Hematopoietic multipotent progenitor cell treated with erythropoietin and hydrocortisone succinate and interleukin-3 and kit ligand, for 4 days (in vitro differentiated cells): ENCODE data around the gene KCND3.

ENCODE experiments used
- DNase-seq: peaks from one replicate; pipeline ENCODE4 v3.0.0-alpha.2; 2015

KCND3 gene

DNA sequence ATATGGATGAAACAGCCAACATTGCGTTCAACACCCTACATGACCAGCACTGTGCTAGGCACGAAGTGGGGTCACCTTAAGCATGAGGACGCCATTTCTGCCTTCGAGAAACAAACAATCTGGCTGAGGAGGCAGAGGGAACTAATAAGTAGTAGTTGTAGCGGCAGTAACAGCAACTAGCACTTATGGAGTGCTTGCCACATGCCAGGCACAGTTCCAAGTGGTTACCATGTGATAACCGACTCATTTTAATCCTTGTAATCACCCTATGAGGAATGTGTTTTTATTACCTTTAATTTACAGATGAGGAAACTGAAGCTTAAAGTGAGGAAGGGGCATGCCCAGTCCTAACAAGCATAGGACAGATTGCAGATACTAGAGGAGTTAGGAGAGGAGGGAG lies 33.7 kb downstream of the KCND3 start:
- DNase-seq = no peak

DNA sequence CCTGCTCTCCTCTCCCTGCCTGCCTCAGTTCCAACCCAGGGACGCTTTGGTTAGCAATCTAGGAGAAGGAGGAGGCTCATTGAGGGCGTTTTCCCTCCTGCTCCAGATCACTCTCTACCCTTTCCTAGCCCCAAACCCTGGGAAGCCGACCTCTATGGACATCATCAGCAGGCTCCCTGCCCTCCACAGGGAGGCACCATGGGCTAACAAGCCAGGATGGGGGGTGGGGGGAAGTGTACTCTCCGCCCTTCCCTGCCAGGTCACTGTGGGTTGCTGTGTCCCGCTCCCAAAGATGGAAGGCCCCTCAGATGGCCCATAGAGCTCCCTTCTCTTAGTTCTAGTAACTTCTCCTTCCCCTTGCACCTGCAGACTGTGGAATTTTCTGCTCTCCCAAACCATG lies 35.7 kb downstream of the KCND3 start:
- DNase-seq = no peak

DNA sequence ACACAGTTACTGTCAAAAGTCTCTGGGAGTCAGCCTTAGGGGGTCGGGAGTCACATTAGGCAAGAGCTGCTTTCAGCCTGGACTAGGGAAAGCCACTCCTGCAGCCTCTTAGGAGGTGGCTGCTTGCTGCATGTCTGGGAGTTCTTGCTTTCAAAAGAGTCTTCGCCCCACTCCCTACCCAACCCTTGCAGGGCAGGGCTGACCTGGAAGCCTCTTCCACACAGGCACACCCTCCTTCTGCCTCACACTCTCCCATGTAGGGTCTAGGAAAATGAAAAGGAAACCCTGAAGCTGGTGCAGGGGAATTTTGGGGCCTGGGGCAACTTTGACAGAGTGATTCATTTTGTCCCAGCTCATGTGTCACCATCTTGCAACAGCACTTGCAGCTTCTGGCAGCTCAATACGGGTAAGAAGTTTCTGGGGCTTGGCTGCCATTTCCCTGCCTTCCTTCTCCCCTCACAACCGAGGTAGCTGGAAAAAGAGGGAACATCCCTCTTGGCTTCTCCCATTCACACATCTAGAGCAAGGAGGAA lies 37.3 kb downstream of the KCND3 start:
- no peak for DNase-seq

DNA sequence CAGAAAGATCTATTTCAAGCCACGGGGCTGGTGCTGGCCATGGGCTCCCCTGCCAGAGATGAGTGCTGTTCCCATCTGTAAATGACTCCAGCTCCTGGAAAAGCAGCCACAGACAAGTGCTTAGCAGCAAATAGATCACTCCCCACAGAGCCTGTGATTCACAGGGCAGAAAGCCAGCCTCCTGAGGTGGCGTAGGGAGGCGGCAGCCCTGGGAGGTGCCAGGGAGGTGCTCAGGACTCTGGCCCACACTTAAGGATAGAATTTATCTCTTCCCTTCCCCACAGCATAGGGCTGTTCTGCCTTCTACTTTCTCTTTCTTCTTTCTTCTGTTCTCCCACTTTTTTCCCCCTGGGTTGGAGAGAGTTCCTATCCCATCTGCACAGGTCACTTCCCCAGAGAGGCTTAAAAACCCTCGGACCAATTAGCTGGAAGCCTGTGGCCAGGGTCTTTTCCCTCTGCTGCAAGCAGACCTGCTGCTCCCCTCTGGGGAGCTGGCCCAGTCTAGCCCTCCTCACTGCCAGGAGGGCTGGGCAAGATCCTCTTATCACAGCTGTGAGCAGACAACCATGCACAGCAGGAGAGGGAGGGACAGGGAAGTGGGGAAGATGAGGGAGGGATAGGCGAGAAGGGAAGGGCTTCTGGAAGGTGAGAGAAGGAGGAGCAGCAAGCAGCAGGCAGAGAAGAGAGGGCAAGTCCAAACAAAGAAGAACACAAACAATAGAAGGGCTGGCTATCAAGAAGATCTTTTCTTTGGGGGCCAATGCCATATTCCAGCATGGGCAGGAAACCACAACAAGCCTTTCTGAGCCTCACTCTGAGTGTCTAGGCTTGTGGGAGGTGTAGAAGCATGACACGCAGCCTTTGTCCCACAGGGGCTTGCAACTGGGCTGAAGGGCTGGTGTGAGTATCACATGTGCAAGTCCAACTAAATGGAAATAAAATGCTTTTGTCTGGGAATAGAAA lies 41.0 kb downstream of the KCND3 start:
- peak; percentile 67 for DNase-seq

DNA sequence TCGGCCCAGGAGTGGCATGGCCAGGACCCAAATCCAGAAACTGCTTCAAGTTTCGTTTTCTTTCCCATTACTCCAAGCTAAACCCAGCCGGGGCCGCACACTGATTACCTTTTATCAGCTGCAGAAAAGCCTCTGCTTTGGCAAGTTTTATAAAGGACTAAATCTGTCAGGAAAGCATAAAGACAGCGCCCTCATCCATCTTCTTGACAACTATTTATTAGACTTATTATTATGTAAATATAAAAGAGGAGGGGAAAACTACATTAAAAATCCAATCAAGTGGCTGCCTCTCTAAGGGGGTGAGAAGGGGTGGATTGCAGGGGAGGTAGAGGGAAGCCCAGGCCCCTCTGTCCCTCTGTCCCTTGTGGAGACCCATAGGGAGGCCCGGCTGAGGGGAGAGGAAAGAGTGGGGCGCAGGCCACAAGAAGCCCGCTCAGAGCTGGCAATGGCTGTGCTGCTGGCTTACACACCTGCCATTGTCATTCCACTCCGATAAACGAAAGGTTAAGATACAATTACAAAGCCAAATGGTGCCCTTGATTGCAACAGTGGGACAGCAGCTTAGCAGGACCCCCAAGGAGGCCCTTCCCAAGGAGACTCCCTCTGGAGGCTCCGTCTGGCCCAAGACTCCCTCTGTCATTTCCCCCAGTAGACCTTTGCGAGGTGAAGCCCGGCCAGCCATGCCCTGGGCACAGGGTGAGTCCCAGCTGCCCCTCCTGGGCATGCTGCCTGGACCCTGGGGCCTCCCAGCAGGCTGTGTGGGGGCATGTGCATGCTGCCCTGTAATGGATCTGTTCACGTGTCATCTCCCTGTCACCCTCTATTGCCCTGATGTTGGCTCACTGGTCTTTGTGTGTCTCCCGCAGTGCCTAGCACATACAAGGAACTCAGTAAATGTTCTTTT lies 45.4 kb downstream of the KCND3 start:
- DNase-seq = no peak

DNA sequence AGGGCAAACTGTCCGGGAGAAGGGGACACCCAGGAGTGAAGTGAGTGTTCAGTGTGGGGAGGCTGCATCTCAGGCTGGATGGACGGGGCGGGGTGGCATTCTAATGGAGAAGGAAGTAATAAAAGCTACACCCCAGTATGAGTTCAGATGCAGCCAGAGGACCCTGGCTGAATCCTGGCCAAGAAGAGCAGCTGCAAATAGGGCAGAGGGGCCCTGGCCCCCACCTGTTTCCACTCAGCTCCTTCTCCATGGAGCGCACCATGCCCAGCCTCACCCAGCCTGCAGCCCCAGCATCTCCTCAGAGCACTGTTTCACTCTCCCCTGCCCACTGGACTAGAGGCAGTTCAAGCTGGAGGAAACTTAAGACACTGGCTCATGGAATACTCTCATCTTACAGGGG lies 46.4 kb downstream of the KCND3 start:
- DNase-seq = no peak

DNA sequence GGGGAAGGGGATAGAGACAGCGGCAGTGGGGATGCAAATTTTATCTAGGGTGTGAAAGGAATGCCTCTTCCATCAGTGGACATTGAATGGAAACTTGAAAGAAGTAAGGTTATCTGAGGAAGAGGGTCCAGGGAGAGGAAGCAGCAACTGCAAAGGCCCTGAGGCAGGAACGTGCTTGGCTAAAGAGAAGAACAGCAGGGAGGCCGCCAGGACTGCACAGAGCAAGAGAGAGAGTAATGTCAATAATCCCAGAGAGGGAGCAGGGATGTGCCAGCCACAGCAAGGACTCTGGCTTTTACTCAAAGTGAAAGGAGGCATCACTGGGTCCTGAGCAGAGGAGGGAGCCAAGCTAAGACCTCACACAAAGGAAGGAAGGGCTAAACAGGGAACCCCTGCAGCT lies 50.9 kb downstream of the KCND3 start:
- no peak for DNase-seq

DNA sequence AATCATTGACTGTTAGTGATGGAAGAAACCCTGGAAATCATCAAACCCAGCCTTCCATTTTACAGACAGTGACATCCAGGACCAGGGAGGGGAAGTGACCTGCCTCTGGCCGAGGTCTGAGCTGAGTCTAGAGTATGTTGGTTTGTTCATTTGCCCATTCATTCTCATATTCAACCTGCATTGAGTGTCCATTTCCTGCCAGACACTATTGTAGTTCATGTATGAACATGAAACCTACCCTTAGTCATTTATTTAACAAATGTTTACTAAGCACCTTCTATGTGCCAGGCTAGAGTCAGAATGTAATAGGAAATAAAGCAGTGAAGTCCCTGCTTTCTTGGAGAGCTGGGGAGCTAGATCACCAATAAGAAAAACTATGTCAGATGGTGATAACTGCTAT lies 51.3 kb downstream of the KCND3 start:
- DNase-seq = no peak

DNA sequence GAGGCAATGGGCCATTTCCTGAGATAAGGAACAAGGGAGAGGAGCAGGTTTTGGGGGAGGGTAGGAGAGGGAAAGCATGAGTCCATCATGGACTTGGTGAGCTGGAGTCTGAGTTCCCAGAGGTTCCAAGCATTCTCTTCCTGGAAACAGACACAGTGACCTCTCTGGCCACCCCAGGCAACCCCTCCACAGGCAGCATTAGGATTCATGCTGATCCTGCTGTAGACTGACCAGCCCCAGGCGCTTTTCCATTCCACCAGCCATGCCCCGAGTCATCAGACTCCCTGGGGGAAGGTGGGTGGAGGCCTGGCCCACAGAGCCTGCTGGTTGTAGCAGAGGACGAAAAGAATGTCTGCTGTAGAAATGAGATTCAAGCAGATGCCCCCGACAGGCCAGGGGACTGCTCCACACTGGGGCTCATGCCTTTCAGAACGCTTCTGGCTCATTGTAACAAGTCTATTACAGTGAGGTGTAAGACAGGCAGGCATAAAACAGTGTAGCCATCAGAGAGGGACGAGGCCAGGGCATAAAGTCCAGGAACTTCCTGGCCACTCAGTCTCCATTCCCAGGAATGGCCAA lies 52.2 kb downstream of the KCND3 start:
- DNase-seq = no peak

DNA sequence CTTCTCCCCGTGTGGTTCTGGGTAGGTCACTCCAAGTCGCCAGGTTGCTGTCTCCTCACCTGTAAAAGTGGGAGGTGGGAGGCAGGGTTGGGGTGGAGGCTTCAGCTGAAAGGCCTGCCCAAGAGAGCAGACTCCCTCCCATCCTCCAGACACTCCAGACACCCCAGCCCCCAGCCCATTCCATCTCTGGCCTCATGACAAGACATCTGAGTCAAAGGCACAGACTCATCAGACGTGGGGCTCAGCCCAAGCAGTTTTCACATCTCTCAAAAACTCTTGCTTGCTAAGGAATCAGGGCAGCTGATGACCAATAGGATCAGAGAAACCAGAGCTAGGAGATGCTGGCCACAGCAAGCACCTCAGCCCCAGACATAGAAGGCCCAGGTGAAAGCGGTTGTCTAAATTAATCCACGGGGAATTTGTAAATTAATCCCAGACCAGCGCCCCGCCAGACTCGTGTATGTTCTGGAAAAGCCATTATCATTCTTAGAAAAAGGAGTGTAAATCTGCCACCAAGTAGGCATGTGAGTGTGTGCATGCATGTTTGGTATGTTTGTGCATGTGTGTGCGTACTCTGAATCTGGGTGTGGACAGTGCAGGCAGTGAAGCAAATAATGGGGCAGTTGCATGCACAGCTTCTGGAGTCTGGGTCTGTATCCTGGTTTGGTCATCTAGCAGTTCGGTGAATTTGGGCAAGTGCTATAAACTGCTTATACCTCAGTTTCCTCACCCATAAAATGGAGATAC lies 55.2 kb downstream of the KCND3 start:
- no peak for DNase-seq

DNA sequence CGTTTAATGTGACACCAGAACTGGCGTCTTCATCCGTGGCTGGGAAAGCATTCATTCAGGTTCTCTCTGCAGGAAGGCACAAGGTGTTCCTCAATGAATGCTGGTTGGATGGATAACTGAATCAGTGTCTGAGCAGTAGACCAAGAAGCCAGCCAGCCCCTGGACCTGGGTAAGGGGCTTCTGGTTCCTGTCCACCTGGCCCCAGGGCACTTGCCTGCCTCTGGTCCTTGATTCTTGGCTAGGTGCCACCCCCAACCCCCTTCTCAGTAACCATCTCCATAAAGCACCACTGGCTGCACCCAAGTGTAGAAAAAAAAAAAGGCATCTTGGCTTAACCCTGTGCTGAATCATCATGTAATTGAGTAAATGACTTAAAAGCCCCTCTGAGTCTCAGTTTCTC lies 59.1 kb downstream of the KCND3 start:
- no peak for DNase-seq

DNA sequence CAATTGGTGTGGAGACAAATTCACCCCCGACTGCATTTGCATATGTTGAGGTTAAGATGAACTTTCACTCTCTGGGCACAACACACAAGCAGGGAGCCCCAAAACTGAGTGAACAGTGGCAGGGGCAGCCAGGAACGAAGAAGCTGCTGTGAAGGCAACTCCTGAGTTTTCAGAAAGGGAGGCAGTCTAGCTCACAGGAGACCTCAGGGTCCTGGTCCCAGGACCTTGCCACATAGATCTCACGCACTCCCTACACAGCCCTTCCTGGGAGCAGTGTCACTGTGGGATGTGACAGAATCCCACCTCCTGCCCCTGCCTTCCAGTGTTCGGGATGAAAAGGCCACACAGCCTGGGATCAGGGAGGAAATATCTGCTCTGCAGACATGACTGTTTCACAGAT lies 60.9 kb downstream of the KCND3 start:
- no peak for DNase-seq

DNA sequence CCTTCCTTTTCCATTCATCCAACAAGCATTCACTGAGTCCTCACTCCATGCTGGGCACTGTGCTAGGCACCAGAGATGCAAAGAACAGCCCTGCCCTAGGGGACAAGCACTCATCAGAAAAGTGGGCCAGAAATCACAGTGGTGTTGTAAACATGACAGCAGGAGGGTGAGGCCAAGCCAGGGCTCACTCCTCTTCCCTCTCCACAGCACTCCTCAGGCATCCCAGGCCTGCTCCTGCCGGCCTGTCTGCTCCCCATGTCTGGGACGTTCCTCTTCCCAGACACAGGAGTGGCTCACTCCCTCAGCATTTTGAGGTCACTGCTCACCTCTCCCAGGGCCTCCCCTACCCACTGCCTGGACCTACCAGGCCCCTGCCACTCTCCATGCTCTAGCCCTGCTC lies 61.8 kb downstream of the KCND3 start:
- DNase-seq = no peak

DNA sequence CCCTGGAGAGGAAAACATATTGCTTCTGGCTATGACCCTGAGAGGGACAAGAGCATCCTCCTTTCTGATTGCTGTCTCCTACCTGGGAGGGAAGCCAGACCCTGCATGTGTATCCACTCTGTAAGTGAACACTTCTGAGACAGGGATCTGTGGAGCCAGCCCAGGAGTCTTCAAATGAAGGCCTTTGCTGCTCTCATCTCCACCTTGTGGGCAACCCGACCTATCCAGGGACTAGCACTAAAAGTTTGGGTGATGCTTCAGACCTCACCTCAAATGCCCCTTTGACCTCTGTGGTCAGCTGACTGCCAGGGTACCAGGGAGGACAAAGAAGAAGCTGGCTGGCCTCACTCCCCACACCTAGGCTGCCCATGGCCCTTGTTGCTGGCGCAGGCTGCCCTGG lies 64.7 kb downstream of the KCND3 start:
- no peak for DNase-seq

DNA sequence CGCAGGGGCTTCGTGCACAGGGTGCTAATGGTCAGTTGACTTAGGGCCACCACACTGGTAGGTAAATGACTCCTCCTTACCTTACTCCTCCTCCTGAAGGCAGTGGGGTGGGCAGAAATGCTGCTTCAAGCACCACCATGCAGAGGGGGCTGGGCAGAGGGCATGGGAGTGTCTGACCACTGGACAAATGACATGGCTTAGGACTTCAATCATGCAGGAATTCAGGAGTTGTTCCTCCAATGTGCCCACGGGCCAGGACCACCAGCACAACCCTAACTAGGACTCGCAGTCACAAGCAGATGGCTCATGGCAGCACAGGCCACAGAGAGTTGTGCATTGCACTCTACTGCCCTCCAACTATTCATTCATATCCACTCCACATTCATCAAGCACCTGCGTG lies 65.7 kb downstream of the KCND3 start:
- DNase-seq = no peak

DNA sequence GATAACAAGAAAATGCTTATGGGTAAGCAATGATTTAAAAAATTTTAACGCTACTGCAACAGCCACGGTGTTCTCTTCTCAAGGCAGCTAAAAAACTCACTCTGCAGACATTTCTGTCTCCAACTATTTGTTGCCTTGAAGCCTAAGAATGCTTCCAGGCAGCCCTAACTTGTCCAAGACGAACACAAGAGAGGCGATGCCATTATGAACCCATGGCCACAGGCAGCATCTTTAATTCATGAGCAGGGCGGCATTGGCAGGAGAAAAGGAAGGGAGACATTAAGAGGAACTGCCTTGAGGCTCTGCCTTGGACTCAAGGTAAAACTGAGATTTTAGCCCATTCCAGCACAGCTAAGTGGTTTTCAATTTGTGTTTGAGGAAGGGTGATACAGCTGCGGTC lies 67.5 kb downstream of the KCND3 start:
- no peak for DNase-seq

DNA sequence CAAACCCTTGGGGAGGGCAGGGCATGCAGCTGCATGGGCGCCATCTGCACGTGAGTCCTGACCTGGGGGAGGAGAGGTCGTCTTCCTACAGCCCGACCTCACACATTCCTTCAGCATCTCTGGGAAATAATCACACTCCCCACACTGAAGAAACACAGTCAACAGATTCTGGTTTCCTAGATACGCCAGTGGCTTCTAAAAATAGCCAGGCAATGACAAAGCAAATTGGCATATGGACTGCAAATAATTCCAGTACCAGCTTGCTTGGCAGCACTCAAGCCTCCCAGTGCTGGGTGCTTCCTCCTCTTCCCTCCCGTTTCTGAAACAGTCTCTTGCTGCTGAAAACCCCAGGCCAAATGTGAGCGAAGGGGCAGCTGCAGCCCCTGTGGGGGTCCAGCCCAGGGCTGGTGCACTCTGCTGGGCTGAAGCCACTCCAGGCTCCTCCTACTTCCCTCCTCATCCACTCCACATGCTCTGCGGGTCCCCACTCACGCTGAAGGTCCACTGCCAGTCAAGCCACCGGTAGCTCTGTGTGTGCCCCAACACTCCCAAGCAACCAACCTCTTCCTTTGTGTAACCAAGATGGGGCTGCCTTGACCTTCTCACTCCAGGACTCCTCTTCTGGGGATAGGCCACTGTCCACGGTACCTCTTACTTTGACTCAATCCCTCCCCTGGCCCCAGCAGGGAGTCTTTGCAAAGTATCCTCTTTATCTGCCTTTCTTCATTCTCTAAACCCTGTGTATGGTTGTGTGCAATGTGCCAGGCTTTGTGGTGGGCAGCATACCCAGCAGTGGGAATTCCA lies 69.0 kb downstream of the KCND3 start:
- DNase-seq = peak; percentile 50

DNA sequence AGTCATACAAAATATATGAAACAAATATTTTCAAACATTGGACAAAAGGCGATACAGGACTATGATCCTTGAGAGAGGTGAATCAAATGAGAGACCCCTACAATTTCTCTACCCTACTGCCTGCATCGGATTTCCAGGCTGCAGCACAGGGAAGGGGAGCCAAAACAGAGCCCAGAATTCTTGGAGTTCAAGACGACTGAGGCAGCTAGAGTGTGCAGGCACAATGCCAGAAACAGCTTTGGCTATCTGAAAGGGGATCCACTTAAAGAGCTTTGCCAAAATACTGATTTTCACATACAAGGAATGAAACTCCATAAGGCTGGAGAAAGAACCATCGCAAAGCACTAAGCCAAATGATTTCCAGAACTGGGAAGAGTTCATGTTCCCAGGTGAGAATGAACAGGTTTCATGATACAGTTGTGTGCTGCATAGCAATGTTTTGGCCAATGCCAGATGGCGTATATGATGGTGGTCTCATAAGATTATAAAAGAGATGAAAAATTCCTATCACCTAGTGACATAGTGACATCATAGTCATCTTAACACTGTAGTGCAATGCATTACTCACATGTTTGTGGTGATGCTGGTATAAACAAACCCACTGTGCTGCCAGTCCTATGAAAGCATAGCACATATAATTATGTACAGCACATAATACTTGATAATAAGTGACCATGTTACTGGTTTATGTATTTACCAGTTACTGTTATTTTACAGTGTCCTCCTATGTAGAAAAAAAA lies 77.5 kb downstream of the KCND3 start:
- no peak for DNase-seq

DNA sequence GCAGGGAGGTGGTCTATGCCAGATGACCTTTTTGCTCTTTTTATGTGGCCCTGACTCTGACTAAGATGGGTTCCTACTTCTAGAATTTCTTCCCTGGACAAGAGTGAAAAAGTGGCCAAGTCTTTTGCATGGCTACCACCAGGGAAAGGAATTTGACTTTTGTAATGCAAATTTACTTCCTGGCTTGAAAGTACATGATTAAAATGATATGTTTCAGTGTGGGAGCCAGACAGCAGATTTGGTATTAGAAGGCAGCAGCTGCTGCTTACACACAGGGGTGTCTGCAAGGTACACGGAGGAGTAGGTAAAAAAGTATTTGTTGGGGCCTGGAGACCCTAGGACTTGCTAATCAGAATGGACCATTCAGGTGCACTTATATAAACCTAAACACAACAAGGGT lies 78.4 kb downstream of the KCND3 start:
- no peak for DNase-seq

DNA sequence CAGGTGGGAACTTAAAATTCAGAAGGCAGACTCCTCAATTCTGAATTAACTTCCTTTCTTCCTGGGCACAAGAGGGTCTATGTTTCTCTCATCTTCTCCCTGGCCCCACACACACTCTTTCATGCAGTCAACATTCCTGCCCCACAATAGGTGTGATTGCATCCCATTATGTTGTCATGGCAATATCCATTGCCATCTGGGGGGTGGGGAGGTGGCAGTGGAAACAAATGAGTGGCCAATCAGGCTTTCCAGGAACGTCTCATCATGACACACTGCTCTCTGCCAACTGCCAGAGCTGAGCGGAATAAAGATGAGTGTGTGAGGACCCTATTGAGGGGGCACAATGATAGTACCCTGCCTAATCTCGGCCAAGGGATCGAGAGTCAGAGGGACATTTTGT lies 80.4 kb downstream of the KCND3 start:
- DNase-seq = no peak
